ENCODE data around the gene C19orf53. TPM values are rescaled to one million over a fixed set of nuclear protein-coding genes. Genes with fewer than 3 reads are reported as not detected.

Gene C19orf53
- total and polyA plus RNA-seq, 2 of the 13 experiments (the other 11 are each of a cell fraction or from before 2014, with no cell fraction given) = 129 to 130 TPM

- TF ChIP-seq TARDBP (CRISPR knock-in tag; IDR thresholded peaks at IDR 0.05) (peak; percentile 94), ZNF703 (CRISPR knock-in tag; IDR thresholded peaks at IDR 0.05; ENCODE audit: borderline replicate concordance) (no peak), ZNF816 (CRISPR knock-in tag; IDR thresholded peaks at IDR 0.05; ENCODE audit: borderline replicate concordance) (0 out of 2 replicates have a peak, but pooled peaks have one; percentile 28), ZNF550 (CRISPR knock-in tag; IDR thresholded peaks at IDR 0.05; ENCODE audit: borderline replicate concordance) (no peak), ZSCAN25 (CRISPR knock-in tag; IDR thresholded peaks at IDR 0.05) (peak; percentile 80), ZZZ3 (CRISPR knock-in tag; IDR thresholded peaks at IDR 0.05; ENCODE audit: borderline replicate concordance) (peak; percentile 97; the same call in 1 of the 2 replicates), HNRNPUL1 (IDR thresholded peaks at IDR 0.05; ENCODE audit: low read depth, low read length) (no peak), YY1 (IDR thresholded peaks at IDR 0.05; ENCODE audit: insufficient read depth, insufficient replicate concordance, low read depth, low read length) (peak; percentile 91), ZNF275 (CRISPR knock-in tag; IDR thresholded peaks at IDR 0.05; ENCODE audit: borderline replicate concordance) (peak; percentile 83; the same call in 1 of the 2 replicates), AHR (CRISPR knock-in tag; IDR thresholded peaks at IDR 0.05) (peak; percentile 46; the same call in 1 of the 2 replicates), FOXM1 (CRISPR knock-in tag; IDR thresholded peaks at IDR 0.05) (no peak), SRSF4 (IDR thresholded peaks at IDR 0.05; ENCODE audit: low read depth, low read length, poor library complexity, severe bottlenecking) (no peak), SIN3B (IDR thresholded peaks at IDR 0.05; ENCODE audit: low read length) (peak; percentile 85), HOXA7 (CRISPR knock-in tag; IDR thresholded peaks at IDR 0.05) (no peak), ELF4 (CRISPR knock-in tag; IDR thresholded peaks at IDR 0.05; ENCODE audit: borderline replicate concordance) (peak; percentile 85; the same call in 1 of the 2 replicates), BORCS8-MEF2B (CRISPR knock-in tag; IDR thresholded peaks at IDR 0.05) (no peak; the same call in 1 of the 2 replicates), CHD4 (IDR thresholded peaks at IDR 0.05; ENCODE audit: borderline replicate concordance, low read length) (no peak), EP300 (IDR thresholded peaks at IDR 0.05; ENCODE audit: low read depth in 2 of 2, low read length in 2 of 2) (no peak), EP300 (CRISPR knock-in tag; IDR thresholded peaks at IDR 0.05; ENCODE audit: borderline replicate concordance) (0 out of 2 replicates have a peak, but pooled peaks have one; percentile 18), MAFG (CRISPR knock-in tag; IDR thresholded peaks at IDR 0.05) (no peak), NR2C2 (CRISPR knock-in tag; IDR thresholded peaks at IDR 0.05; ENCODE audit: borderline replicate concordance) (peak; percentile 91), SMAD9 (CRISPR knock-in tag; IDR thresholded peaks at IDR 0.05) (0 out of 2 replicates have a peak, but pooled peaks have one; percentile 41), FOXK2 (IDR thresholded peaks at IDR 0.05) (no peak), ZNF382 (CRISPR knock-in tag; IDR thresholded peaks at IDR 0.05; ENCODE audit: borderline replicate concordance) (no peak), KDM5A (IDR thresholded peaks at IDR 0.05; ENCODE audit: borderline replicate concordance, low read length) (peak; percentile 93), TOPORS (CRISPR knock-in tag; IDR thresholded peaks at IDR 0.05) (peak; percentile 71; the same call in 1 of the 2 replicates), RELA (CRISPR knock-in tag; IDR thresholded peaks at IDR 0.05) (0 out of 2 replicates have a peak, but pooled peaks have one; percentile 38), THAP11 (CRISPR knock-in tag; IDR thresholded peaks at IDR 0.05) (peak; percentile 96), AKAP8 (CRISPR knock-in tag; IDR thresholded peaks at IDR 0.05) (peak; percentile 88), ZNF747 (CRISPR knock-in tag; IDR thresholded peaks at IDR 0.05; ENCODE audit: borderline replicate concordance) (peak; percentile 69; the same call in 1 of the 2 replicates)
Measured at GRCh38 chr19:13774217-13775191, at the start of gene C19orf53 (continued).

Measured in HepG2 (cell line).